BLaER1 treated with 17β-estradiol and CSF1 and Interleukin-3, amounts not matched to agents 10 nM and 100 nM (cell line): ENCODE results near the gene NUDT12.

Experiments
- H3K27ac ChIP-seq, 11 experiments: shearing (Covaris generic); formaldehyde crosslinking; 2 replicates each; pipeline ENCODE4 v1.8.1; 2022
- H3K27me3 ChIP-seq, 11 experiments: shearing (Covaris generic); formaldehyde crosslinking; 2 replicates each; pipeline ENCODE4 v1.8.1; 2022
- H3K36me3 ChIP-seq, 11 experiments: shearing (Covaris generic); formaldehyde crosslinking; 2 replicates each; pipeline ENCODE4 v1.8.1; 2022
- H3K4me1 ChIP-seq, 10 experiments: shearing (Covaris generic); formaldehyde crosslinking; 2 replicates each; pipeline ENCODE4 v1.8.1; 2022
- H3K4me2 ChIP-seq, 11 experiments: shearing (Covaris generic); formaldehyde crosslinking; 2 replicates each; pipeline ENCODE4 v1.8.1; 2022
- H3K4me3 ChIP-seq, 10 experiments: shearing (Covaris generic); formaldehyde crosslinking; 2 replicates each; pipeline ENCODE4 v1.8.1; 2022
- H3K9ac ChIP-seq, 11 experiments: shearing (Covaris generic); formaldehyde crosslinking; 2 replicates each; pipeline ENCODE4 v1.8.1; 2022
- H3K9me3 ChIP-seq, 11 experiments: shearing (Covaris generic); formaldehyde crosslinking; replicated peaks in 1 of 11; 2 replicates each; pipeline ENCODE4 v1.8.1; 2022
- H4K20me1 ChIP-seq, 11 experiments: shearing (Covaris generic); formaldehyde crosslinking; 2 replicates each; pipeline ENCODE4 v1.8.1; 2022
- Cebpa-rat ChIP-seq, 11 experiments: shearing (Covaris generic); IDR thresholded peaks; 2 replicates each; pipeline ENCODE4 v1.8.1; 2022

Gene NUDT12

GRCh38 chr5:103522586-103522985 is 40.0 kb downstream of the NUDT12 start:
- Histone ChIP-seq H3K9me3 (no peaks in the 10 kb centered on the region), H3K9ac (no peak overlapping the region), H3K27ac (no peak overlapping the region), H3K4me3 (no peak overlapping the region), H3K36me3 (no peaks in the 10 kb centered on the region), H3K27me3 (no peaks in the 10 kb centered on the region), H3K4me1 (no peaks in the 10 kb centered on the region), H3K4me2 (no peak overlapping the region), H4K20me1 (no peaks in the 10 kb centered on the region)
- no peak for TF ChIP-seq Cebpa-rat (IDR thresholded peaks at IDR 0.05)

GRCh38 chr5:103519550-103519949 is 43.0 kb downstream of the NUDT12 start:
- no peak for TF ChIP-seq Cebpa-rat (IDR thresholded peaks at IDR 0.05)
- no peaks in the 10 kb centered on the region for H4K20me1 ChIP-seq
- no peak overlapping the region for H3K27ac ChIP-seq
- no peaks in the 10 kb centered on the region for H3K36me3 ChIP-seq
- H3K9me3 ChIP-seq, result no peaks in the 10 kb centered on the region
- no peaks in the 10 kb centered on the region for H3K27me3 ChIP-seq
- H3K4me3 ChIP-seq, result no peak overlapping the region
- H3K4me1 ChIP-seq, result no peaks in the 10 kb centered on the region
- no peak overlapping the region for H3K9ac ChIP-seq
- H3K4me2 ChIP-seq, result no peak overlapping the region

- Histone ChIP-seq H3K9me3 (no peaks in the 10 kb centered on the region), H3K4me1 (no peaks in the 10 kb centered on the region)
- TF ChIP-seq Cebpa-rat (IDR thresholded peaks at IDR 0.05), result no peak
Measured at GRCh38 chr5:103514371-103514770, 48.2 kb downstream of the NUDT12 start.

GRCh38 chr5:103513701-103514100 is 48.9 kb downstream of the NUDT12 start:
- H3K4me1 ChIP-seq, result no peaks in the 10 kb centered on the region

More at GRCh38 chr5:103514371-103514770, 48.2 kb downstream of the NUDT12 start:
- H3K9ac ChIP-seq, result no peak overlapping the region
- no peaks in the 10 kb centered on the region for H3K27me3 ChIP-seq
- H3K4me3 ChIP-seq, result no peak overlapping the region
- H3K36me3 ChIP-seq, result no peaks in the 10 kb centered on the region
- no peaks in the 10 kb centered on the region for H4K20me1 ChIP-seq
- no peak overlapping the region for H3K27ac ChIP-seq
- H3K4me2 ChIP-seq, result no peak overlapping the region

GRCh38 chr5:103512500-103512899 is 50.1 kb downstream of the NUDT12 start:
- H3K27ac ChIP-seq, result no peak overlapping the region
- H4K20me1 ChIP-seq, result no peaks in the 10 kb centered on the region
- H3K4me1 ChIP-seq, result no peaks in the 10 kb centered on the region
- no peaks in the 10 kb centered on the region for H3K9me3 ChIP-seq
- no peaks in the 10 kb centered on the region for H3K36me3 ChIP-seq
- no peak overlapping the region for H3K9ac ChIP-seq
- TF ChIP-seq Cebpa-rat (IDR thresholded peaks at IDR 0.05), result no peak
- no peak overlapping the region for H3K4me2 ChIP-seq
- H3K4me3 ChIP-seq, result no peak overlapping the region
- no peaks in the 10 kb centered on the region for H3K27me3 ChIP-seq

More at GRCh38 chr5:103513701-103514100, 48.9 kb downstream of the NUDT12 start:
- Histone ChIP-seq H3K9ac (no peak overlapping the region), H3K4me3 (no peak overlapping the region), H4K20me1 (no peaks in the 10 kb centered on the region), H3K4me2 (no peak overlapping the region), H3K9me3 (no peaks in the 10 kb centered on the region), H3K27ac (no peak overlapping the region), H3K27me3 (no peaks in the 10 kb centered on the region), H3K36me3 (no peaks in the 10 kb centered on the region)
- no peak for TF ChIP-seq Cebpa-rat (IDR thresholded peaks at IDR 0.05)

- Histone ChIP-seq H3K36me3 (no peaks in the 10 kb centered on the region), H3K9ac (no peak overlapping the region), H4K20me1 (no peaks in the 10 kb centered on the region), H3K27me3 (no peaks in the 10 kb centered on the region), H3K4me3 (no peak overlapping the region), H3K9me3 (peaks cover 0 to 5% (median 0%) of the 10 kb centered on the region in 11 experiments; a peak in 3 of 22 replicates), H3K4me1 (no peaks in the 10 kb centered on the region), H3K4me2 (no peak overlapping the region), H3K27ac (no peak overlapping the region)
- no peak for TF ChIP-seq Cebpa-rat (IDR thresholded peaks at IDR 0.05)
Measured at GRCh38 chr5:103511554-103511885, 51.1 kb downstream of the NUDT12 start.

- H3K9ac ChIP-seq, result no peak overlapping the region
- no peaks in the 10 kb centered on the region for H4K20me1 ChIP-seq
- H3K4me2 ChIP-seq, result no peak overlapping the region
- peaks cover 0 to 10% (median 0%) of the 10 kb centered on the region in 11 experiments; a peak in 4 of 22 replicates for H3K9me3 ChIP-seq
- H3K4me1 ChIP-seq, result 0 out of 20 replicates have a peak, but pooled peaks cover 0 to under 1% (median 0%) of the 10 kb centered on the region in 10 experiments
- TF ChIP-seq Cebpa-rat (IDR thresholded peaks at IDR 0.05), result no peak
- H3K27me3 ChIP-seq, result no peaks in the 10 kb centered on the region
- no peak overlapping the region for H3K27ac ChIP-seq
- H3K36me3 ChIP-seq, result no peaks in the 10 kb centered on the region
- no peak overlapping the region for H3K4me3 ChIP-seq
Measured at GRCh38 chr5:103510851-103511553, 51.6 kb downstream of the NUDT12 start.

- H3K4me2 ChIP-seq, result no peak overlapping the region
Measured at GRCh38 chr5:103505581-103506305, 56.8 kb downstream of the NUDT12 start.

GRCh38 chr5:103503066-103503465 is 59.5 kb downstream of the NUDT12 start:
- H3K4me3 ChIP-seq, result no peak overlapping the region
- no peaks in the 10 kb centered on the region for H3K27me3 ChIP-seq
- peaks cover 0 to 13% (median 0%) of the 10 kb centered on the region in 10 experiments; a peak in 2 of 20 replicates for H3K4me1 ChIP-seq
- no peaks in the 10 kb centered on the region for H4K20me1 ChIP-seq
- peaks cover 0 to 15% (median 0%) of the 10 kb centered on the region in 11 experiments; a peak in 4 of 22 replicates for H3K9me3 ChIP-seq
- no peaks in the 10 kb centered on the region for H3K36me3 ChIP-seq
- no peak overlapping the region for H3K4me2 ChIP-seq
- H3K9ac ChIP-seq, result no peak overlapping the region
- no peak for TF ChIP-seq Cebpa-rat (IDR thresholded peaks at IDR 0.05)
- H3K27ac ChIP-seq, result no peak overlapping the region

More at GRCh38 chr5:103505581-103506305, 56.8 kb downstream of the NUDT12 start:
- Histone ChIP-seq H3K4me3 (no peak overlapping the region), H3K27ac (no peak overlapping the region), H3K9me3 (peaks cover 0 to 15% (median 0%) of the 10 kb centered on the region in 11 experiments; a peak in 4 of 22 replicates), H3K9ac (no peak overlapping the region), H3K4me1 (0 out of 20 replicates have a peak, but pooled peaks cover 0 to 4% (median 0%) of the 10 kb centered on the region in 10 experiments), H3K27me3 (no peaks in the 10 kb centered on the region), H4K20me1 (no peaks in the 10 kb centered on the region), H3K36me3 (no peaks in the 10 kb centered on the region)
- TF ChIP-seq Cebpa-rat (IDR thresholded peaks at IDR 0.05), result peak in 1 of 11 experiments; percentile 8; a peak in 1 of 22 replicates
